HG03432 (cell line): ENCODE measurements around the gene CDC34.

ENCODE experiments used
- ATAC-seq: cut with Tn5 transposase; IDR thresholded peaks from one replicate; pipeline ENCODE4 v1.9.1; 2021; ENCODE audit warnings: mild to moderate bottlenecking, moderate library complexity; ENCODE audit not compliant: unreplicated experiment

CDC34 gene

GRCh38 chr19:585551-586110, 54.1 kb downstream of the CDC34 start:
- no peak for ATAC-seq

- no peak for ATAC-seq
Measured at GRCh38 chr19:588093-588740, 56.7 kb downstream of the CDC34 start.

DNA sequence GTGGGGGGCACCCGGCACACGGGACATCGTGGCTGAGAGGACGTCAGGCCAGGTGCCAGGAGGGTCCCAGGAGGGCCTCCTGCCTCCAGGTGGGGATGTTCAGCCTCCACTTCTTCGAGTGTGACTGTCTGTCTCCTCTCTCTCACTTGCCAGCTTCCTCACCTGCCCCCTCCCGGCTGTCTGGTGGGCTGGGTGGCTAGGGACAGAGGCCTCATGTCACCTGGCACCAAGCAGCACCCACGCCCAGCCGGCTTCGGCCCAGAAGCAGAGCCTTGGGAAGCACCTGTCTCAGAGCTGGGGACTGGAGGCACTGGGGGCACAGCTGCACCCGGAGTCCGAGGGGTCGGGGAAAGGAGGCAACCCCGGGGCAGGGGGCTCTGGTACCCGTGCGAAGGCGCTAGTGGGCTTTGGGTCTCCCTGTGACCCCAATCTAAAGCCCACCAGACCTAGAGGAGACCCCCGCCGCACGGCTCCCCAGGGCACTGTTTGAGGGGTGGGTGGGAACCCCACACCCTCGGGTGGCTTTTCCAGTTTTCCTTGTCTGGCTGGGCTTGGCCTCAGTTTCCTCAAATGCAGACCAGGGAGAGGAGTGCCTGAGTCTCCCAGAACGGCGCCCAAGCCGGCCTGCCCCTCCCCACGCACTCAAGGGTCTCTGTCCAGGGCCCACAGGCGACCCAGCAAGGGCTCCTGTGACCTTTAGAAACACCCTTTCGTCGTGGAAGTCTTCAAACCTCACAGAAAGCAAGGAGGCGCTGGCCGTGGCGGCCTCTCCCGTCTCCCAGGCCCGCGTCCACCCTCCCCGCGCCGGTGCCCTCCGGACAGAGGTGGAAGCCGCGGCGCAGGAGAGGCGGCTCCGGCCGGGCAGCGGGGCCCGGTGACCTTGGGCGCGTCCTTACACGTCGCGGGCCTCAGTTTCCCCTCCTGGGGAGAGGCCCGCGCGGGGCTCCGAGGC, 57.5 kb downstream of the CDC34 start:
- no peak for ATAC-seq

GRCh38 chr19:589693-590395, 58.3 kb downstream of the CDC34 start, which contains the start of gene HCN2:
TSS of gene HCN2 (plus strand) at chr19:589881. CDS start at chr19:589946, 65 bp downstream.
- ATAC-seq, result no peak

DNA sequence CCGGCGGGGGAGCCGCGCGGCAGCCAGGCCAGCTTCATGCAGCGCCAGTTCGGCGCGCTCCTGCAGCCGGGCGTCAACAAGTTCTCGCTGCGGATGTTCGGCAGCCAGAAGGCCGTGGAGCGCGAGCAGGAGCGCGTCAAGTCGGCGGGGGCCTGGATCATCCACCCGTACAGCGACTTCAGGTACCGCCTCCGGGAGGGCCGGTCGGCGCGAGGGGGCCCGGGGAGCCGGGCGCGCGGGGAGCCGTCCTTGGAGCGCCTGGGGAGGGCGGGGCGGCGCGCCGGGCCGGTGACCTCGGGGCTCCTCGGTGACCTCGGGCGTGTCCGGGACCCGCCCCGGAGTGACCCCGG, 58.8 kb downstream of the CDC34 start:
- ATAC-seq, result no peak

DNA sequence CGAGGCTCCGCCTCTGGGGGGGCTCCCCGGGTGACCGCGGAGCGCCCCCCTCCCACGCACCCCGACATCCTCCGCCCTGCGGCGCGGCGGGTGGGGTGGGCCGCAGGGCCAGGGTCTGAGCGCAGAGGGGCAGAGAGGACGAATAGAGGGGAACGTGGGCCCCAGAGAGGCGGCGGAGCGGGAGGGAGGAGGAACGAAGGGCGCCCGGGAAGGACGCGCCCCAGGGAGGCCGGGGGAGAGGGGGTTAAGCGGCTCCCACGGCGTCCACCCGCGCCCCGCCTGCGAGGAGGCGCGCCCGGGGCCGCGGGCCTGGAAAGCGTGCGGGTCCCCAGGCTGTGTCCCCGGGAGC, 59.2 kb downstream of the CDC34 start:
- no peak for ATAC-seq

- ATAC-seq, result no peak
Measured at GRCh38 chr19:591099-591958, 59.8 kb downstream of the CDC34 start.
